ENCODE measurements around the gene SRPK2. TPM values are rescaled to one million over a fixed set of nuclear protein-coding genes. Genes with fewer than 3 reads are reported as not detected.

The SRPK2 gene
- total and polyA plus RNA-seq, 2 donors (not counting 1 experiment from before 2014, with no cell fraction given): 15.2 to 108 TPM

- ChIA-PET CTCF (interaction anchor here (0.7 to 1.3 kb wide), 3 partner anchors 12 to 220 kb away, joined by 3 to 4 read pairs (median 3); no protein-coding TSS in a partner anchor), POLR2A (interaction anchor here (0.6 to 1.1 kb wide), 4 partner anchors 9 to 49 kb away, joined by 3 to 5 read pairs (median 4); partner anchors contain the start of gene SRPK2)
- DNase-seq (no peak), ATAC-seq (ENCODE audit: low read depth) (no peak)
- H3K27me3 Mint-ChIP-seq: no peaks in the 10 kb centered on the region
- Histone ChIP-seq H3K27me3 (replicated peaks in 1 of 4; ENCODE audit: control extremely low read depth in 1 of 4, control insufficient read depth in 3 of 4, insufficient read depth in 4 of 4, low read length in 3 of 4) (no peaks in the 10 kb centered on the region), H2AFZ (ENCODE audit: insufficient read depth, low read depth, low read length, poor library complexity, severe bottlenecking) (no peak overlapping the region), H3K9ac (ENCODE audit: low read length) (no peak overlapping the region), H3K4me1 (ENCODE audit: control insufficient read depth in 2 of 2, insufficient read depth in 2 of 2, low read length in 2 of 2) (peaks cover 59 to 65% of the 10 kb centered on the region in 2 donors), H3K36me3 (replicated peaks in 1 of 2; ENCODE audit: control extremely low read depth in 1 of 2, control insufficient read depth in 1 of 2, extremely low read depth in 1 of 2, insufficient read depth in 2 of 2, low read length in 1 of 2) (no peaks in the 10 kb centered on the region), H3K79me2 (ENCODE audit: control insufficient read depth, insufficient read depth, low read length) (peaks cover 96% of the 10 kb centered on the region), H3K27ac (ENCODE audit: low read length in 2 of 2) (peak overlapping the region; percentile 8 to 78), H3K9me3 (ENCODE audit: control extremely low read depth in 1 of 3, control insufficient read depth in 2 of 3, insufficient read depth in 1 of 3, low read length in 2 of 3) (no peaks in the 10 kb centered on the region), H3K4me3 (ENCODE audit: control extremely low read depth in 1 of 5, extremely low read depth in 1 of 5, insufficient read depth in 1 of 5, low read depth in 2 of 5, low read length in 4 of 5) (no peak overlapping the region), H3K4me2 (replicated peaks; ENCODE audit: low read depth, low read length, poor library complexity, severe bottlenecking) (peak overlapping the region; percentile 49), H4K20me1 (ENCODE audit: control insufficient read depth, insufficient read depth, low read length, poor library complexity, severe bottlenecking) (peaks cover 10% of the 10 kb centered on the region)
- no peaks in the 10 kb centered on the region for H3K9me3 Mint-ChIP-seq (ENCODE audit: insufficient read depth)
- TF ChIP-seq CTCF (IDR thresholded peaks at IDR 0.05) (no peak), EZH2 (IDR thresholded peaks at IDR 0.05; ENCODE audit: borderline replicate concordance, insufficient read depth, low read depth, low read length, poor library complexity, severe bottlenecking) (no peak)
- peaks cover 58% of the 10 kb centered on the region for H3K4me1 Mint-ChIP-seq
- intact Hi-C loops (cut with micrococcal nuclease): no loop called here
- 100% methylated on average over 2 of the region's 3 CpGs for WGBS (ENCODE audit: insufficient coverage)
- peak overlapping the region; percentile 42 for H3K4me3 Mint-ChIP-seq
- peak overlapping the region; percentile 48 for H3K27ac Mint-ChIP-seq
Observed at GRCh38 chr7:105345003-105345402, 43.7 kb downstream of the SRPK2 start.
